Stimulated activated CD4-positive, alpha-beta T cell treated with anti-CD3 and anti-CD28 coated beads, Interleukin-4, amount 100 ng/mL, for 48 hours (primary cell): ENCODE measurements around the gene PEX14.
A peak's percentile ranks its signal among the peaks of the same experiment; 100 is the strongest.
"Not testable (repeated sequence)": the region's sequence is repeated elsewhere in the genome, so short reads cannot be mapped to it uniquely, and the experiment has no call there.

Experiments
- DNase-seq, 2 donors: peaks; one replicate each; pipeline ENCODE4 v3.0.0-alpha.2; 2020; ENCODE audit warnings: low read depth in 2 of 2

Gene PEX14, protein sequence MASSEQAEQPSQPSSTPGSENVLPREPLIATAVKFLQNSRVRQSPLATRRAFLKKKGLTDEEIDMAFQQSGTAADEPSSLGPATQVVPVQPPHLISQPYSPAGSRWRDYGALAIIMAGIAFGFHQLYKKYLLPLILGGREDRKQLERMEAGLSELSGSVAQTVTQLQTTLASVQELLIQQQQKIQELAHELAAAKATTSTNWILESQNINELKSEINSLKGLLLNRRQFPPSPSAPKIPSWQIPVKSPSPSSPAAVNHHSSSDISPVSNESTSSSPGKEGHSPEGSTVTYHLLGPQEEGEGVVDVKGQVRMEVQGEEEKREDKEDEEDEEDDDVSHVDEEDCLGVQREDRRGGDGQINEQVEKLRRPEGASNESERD

GRCh38 chr1:10474613-10475507 lies at the start of gene PEX14:
Gene PEX14, plus strand, starts transcription at chr1:10474950. Its CDS starts 17 bp downstream, at chr1:10474967.
- peak; percentile 82 to 88 for DNase-seq

- DNase-seq: not testable (repeated sequence)
These were observed 48.8 kb upstream of the PEX14 start for GRCh38 chr1:10425826-10426534.

DNA sequence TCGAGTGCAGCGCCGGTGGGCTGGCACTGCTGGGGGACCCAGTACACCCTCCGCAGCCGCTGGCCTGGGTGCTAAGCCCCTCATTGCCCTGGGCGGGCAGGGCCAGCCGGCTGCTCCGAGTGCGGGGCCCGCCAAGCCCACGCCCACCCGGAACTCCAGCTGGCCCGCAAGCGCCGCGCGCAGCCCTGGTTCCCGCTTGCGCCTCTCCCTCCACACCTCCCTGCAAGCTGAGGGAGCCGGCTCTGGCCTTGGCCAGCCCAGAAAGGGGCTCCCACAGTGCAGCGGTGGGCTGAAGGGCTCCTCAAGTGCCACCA lies 48.3 kb upstream of the PEX14 start:
- not testable (repeated sequence) for DNase-seq

DNA sequence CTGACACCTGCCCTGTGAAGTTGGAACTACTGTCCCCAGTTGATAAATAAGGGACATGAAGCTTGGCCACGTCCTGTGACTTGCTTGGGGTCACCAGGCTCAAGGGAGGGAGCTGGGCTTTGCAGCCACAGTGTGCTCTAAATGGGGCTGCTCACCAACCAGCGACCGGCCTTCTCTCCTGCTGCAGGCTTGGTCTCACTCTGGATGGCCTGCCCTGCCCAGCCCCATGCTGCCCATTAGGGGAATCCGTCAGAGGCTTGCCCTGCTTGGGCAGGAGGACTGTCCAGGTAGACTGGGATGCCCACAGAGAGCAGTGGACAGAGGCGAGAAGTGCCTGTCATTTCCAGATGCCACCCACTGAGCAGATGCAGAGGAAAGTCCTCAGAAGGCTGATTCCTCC lies 45.8 kb upstream of the PEX14 start:
- no peak for DNase-seq

- no peak for DNase-seq
These were observed 44.9 kb upstream of the PEX14 start for GRCh38 chr1:10429868-10430215.

DNA sequence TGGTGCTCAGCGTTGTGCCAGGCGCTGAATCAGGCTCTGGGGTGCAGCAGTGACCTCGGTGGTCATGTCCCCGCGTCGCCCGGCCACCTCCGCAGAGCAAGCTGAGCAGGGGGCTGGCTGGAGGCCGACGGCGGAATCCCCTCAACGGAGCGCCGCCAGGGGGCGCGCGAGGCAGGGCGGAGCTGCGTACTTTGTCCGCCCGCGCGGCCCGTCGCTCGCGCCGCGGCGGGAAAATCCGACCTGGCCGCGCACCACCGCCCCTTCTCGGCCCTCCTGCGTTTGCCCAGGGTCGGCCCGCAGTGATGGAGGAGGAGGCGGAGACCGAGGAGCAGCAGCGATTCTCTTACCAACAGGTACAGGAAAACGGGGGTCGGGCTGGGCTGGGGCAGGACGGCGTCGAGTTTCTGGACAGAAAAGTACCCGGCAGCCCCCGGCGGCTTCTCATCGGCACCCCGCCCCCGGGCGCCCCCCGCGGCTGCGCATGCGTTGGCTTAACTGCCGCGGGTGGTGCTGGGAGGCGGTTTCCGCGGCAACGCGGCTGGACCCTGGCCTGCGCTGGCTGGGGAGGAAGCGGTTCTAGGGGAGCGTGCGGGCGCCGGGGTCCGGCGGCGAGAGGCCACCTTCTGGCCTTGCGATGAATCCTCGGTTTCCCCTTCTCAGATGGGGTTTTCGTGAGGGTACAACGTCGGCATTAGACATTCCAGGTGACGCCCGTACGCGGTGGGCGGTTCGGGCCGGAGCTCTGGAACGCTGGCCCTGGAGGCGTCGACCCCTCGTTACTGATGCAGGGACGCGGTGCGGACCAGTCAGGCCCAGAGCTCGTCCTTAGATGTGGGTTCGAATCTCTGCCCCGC lies 44.3 kb upstream of the PEX14 start, which contains the start of gene CENPS:
CENPS (plus strand) TSS at position 218 of the 854 bp plus-strand sequence; CDS start at position 303, 85 bp downstream.
- DNase-seq: peak; percentile 83 to 95

GRCh38 chr1:10431070-10431730 lies 43.5 kb upstream of the PEX14 start:
- peak in 1 of 2 donors; percentile 8 for DNase-seq

DNA sequence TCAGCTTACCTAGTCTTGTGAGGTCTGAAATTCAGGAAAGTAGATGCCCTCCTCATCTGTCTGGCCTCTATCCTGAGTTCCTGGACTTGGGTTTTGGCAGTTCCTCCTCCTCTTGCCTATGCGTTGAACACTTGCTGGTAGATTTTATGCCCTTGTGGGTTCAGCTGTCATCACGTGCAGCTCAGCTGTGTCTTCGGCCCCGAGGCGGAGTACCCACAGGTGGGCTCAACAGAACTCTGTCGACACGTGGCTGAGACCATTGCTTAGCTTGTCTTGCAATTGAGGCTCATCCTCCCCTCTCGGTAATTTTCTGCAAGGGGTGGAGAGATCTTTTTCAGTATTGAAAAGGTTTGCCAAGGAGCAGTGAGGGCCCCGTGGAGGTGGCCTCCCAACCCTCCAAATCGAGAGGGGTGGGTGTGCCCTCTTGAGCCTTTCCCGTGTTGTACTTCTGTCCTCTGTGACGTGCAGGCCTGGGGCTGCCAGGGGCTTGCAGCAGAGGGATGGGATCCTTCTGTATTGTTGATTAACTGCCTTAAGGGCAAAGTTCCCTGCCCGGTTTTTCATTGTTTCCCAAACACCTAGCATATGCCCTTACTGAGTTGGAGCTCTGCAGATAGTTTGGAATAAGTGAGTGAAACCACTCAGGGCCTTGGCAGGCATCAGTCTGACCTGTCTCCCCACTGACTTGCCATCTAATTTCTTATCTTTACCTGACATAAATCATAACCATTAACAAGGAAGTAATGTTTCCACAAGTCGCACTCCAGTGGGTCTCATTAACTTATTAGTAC lies 41.6 kb upstream of the PEX14 start:
- DNase-seq: no peak

- DNase-seq: no peak
These were observed 41.0 kb upstream of the PEX14 start for GRCh38 chr1:10433790-10434189.

GRCh38 chr1:10434590-10434989 lies 40.2 kb upstream of the PEX14 start:
- no peak for DNase-seq

DNA sequence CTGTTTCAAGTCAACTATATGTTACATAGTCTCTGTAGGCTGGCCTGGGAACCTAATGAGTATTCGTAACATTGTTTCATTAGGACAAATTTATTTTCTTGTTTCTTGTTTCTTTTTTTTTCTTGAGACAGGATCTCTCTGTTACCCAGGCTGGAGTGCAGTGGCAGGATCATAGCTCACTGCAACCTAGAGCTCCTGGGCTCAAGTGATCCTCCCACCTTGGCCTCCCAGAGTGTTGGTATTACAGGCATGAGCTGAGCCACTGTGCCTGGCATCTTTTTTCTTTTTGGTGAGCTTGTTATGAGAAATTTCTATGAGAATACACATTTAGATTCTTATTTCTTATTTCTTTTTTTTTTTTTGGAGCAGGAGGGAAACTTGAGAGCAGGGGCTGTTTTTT lies 37.7 kb upstream of the PEX14 start:
- no peak for DNase-seq

- no peak for DNase-seq
These were observed 36.0 kb upstream of the PEX14 start for GRCh38 chr1:10438677-10439163.

DNA sequence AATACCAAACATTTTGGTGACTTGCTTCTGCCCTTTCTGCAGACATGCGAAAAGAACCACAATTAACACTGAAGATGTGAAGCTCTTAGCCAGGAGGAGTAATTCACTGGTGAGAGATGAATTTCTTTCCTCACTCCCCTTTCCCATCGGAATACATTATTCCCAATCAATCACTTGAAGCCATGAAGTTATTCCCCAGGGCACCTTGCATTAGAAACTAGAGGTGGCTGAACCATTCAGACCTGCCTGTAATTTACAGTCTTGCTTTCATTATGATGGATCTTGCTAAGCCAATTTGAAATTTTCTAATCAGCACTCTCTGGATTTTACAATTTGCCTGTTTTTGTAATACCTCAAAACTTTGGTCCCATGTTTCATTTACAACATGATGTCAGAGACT lies 34.4 kb upstream of the PEX14 start:
- no peak for DNase-seq

DNA sequence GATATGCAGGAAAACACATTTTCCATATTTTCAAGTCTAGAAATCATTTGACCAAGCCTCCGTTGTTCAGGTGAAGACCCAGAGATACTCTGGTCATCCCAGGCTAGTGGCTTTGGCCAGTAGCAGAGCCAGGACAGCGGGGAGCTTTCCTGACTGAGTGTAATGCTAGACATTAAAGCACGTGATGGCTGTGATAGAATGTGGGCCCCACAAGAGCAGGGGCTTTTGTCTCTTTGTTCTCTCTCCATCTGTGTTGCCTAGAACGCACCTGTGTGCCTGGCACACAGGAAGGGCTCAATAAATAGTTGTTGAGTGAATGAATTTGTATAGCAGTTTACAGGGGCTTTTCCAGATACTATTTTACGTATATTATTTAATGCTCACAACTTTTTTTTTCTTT lies 34.0 kb upstream of the PEX14 start:
- no peak for DNase-seq

GRCh38 chr1:10444248-10444647 lies 30.5 kb upstream of the PEX14 start:
- no peak for DNase-seq

DNA sequence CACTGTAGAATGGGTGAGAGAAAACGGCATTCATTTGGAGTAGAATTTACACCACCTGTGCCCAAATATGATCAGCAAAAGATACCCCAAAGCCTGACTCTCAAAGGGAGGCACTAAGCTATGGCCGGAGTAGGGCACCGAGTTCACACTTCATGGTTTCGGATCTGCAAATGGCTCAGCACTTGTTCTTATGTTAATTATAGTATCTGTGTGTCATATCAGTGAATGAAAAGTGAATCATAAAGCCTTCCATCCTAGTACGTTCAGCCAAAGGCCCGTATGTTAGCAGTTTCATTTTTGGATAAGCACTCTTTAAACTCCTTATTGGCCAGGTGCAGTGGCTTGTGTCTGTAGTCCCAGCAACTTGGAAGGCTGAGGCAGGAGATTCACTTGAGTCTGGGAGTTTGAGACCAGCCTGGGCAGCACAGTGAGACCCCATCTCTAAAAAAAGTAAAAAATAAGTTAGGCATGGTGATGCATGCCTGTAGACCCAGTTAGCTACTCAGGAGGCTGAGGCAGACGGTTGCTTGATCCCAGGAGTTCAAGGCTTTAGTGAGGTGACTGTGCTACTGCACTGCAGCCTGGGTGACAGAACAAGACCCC lies 29.9 kb upstream of the PEX14 start:
- DNase-seq: no peak

GRCh38 chr1:10446790-10447422 lies 27.8 kb upstream of the PEX14 start:
- no peak for DNase-seq

DNA sequence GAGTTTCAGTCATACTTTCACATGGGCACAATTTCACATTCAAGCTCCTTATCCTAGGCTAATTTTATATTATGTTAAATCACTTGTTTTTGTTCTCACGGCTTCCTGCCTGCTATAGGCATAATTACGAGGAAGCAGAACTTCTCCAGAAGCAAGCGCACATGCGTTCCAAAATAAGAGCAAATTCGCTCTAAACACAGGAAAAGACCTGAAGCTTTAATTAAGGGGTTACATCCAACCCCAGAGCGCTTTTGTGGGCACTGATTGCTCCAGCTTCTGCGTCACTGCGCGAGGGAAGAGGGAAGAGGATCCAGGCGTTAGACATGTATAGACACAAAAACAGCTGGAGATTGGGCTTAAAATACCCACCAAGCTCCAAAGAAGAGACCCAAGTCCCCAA lies 25.0 kb upstream of the PEX14 start, which contains the start of gene CORT:
CORT (plus strand) TSS at position 281 of the 400 bp plus-strand sequence. CDS start 193 bp downstream, outside the sequence.
- no peak for DNase-seq
